CD4-positive, alpha-beta T cell treated with Interleukin-1 beta for 1 hour (primary cell): ENCODE data around the gene EFS.
A peak's percentile ranks its signal among the peaks of the same experiment; 100 is the strongest.
"Not testable (repeated sequence)": the region's sequence is repeated elsewhere in the genome, so short reads cannot be mapped to it uniquely, and the experiment has no call there.

Experiments
- DNase-seq, 2 donors: peaks; one replicate each; pipeline ENCODE4 v3.0.0-alpha.2; 2020 to 2022

EFS gene

DNA sequence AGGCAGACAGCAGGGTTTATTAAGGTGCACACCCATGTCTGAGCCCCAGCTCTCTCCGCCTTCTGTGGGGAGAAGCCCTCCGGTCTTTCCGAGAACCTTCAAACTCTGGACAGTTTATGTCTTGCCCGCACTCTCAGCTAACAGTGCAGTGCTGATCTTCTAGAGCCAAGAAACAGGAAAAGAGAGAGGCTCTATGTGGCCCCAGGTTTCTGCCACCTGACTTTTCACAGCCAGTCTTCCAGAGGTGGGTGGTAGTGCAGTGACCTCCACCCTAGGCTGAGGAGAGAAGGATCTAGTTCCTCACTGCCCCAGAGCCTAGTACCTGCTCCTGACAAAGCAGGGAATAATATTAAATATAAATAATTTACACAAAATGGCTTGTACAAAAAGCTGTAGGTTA, 8.3 kb downstream of the EFS start:
- no peak for DNase-seq

DNA sequence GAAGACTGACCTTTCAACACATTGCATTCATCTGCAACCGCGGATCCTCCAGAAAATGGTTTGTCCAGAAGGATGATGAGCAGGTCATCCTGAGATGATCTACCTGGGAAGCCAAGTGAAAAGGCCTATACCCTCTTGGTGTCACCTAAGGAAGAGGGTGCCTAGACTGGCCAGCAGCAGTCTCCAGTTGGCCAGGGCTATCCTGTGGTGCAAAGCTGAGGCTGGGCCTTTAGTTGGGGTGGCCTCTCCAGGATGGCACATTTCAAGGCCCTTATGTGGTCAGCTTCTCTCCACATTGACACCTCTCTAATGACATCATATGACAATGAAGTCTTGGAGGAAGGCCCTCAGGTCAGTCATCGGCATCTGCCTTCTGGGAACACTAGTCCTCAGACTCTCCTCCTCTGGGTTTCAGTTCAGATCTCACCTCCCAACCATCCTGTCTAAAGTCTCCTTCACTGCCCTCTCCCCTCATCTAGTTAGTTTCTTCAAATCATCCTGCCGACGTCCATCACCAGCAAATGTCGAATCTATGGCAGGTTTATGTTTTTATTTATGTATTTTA, 9.0 kb downstream of the EFS start:
- no peak for DNase-seq

DNA sequence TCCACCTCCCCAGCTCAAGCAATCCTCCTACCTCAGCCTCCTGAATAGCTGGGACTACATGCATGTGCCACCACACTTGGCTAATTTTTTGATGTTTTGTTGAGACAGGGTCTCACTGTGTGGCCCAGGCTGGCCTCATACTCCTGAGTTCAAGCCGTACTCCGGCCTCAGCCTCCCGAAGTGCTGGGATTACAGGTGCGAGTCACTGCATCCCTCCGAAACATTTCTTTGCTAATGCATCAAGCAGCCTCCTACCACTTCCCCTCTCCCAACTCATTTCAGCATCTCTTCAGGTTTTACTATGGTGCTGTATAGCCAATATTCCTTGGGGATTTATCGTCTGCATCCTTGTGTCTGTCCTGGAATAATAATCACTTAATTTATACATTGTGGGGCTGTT, 10.0 kb downstream of the EFS start:
- no peak for DNase-seq

DNA sequence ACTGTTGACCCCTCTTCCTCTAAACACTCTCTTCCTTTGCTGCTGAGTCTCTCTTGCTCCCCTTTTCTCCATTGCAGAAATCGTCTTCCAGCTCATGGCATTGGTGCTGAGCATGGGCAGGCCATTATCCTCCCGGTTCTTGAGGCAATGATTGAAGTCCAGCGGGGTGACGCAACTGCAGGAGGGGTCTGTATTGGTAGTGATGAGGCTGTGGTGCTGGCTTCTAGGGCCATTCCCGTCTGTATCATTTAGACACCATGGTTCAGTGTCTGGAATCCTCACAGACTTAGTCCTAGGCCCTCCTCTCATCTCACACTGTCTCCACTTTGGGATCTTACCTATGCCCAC, 11.6 kb downstream of the EFS start:
- DNase-seq = no peak

DNA sequence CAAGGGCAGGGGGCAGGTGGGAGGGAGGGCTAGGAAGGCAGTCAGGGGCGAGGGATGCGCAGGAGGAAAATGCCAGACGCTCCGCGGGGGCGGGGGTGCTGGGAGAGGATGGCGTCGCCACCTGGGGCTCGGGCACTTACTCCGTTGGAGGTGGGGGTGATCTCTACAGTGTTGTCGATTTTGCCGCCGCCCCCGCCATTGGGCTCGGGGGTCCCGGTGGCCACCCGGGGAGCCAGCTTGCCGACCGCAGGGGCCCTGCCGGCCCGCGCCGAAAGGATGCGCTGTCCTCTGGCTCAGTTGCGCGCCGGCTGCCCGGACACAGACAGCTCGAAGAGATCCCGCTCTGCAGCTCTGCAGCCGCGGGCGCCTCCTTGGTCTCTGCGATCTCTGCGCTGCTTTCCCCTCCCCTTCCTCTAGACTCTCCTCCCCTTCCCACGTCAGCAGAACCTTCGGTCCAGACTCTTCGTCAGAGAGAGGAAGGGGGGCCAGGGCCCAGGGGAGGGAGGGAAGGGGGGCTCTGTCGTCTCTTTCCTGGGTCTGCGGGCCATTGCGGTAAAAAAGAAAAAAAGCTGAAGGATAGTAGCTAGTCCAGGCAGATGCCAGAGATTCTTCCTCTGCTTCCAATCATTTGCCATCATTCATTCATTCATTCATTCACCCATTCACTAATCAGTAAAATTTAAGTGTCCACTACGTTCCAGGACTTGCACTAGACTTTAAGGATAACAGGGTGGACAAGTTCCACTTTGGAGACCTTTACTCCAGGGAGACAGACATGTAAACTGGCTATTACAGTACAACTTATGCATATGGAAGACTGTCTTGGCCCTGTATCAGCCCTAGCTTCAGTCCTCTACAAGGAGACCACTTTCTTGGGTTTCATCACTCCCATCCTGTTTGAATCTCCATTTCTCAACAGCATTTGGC, 12.2 kb downstream of the EFS start, which contains the start of gene SLC22A17:
Gene SLC22A17 (minus strand): TSS at position 382 of the 927 bp plus-strand sequence.
- DNase-seq = peak; percentile 59 to 76

GRCh38 chr14:23351681-23352505, 13.1 kb downstream of the EFS start:
- DNase-seq = no peak

DNA sequence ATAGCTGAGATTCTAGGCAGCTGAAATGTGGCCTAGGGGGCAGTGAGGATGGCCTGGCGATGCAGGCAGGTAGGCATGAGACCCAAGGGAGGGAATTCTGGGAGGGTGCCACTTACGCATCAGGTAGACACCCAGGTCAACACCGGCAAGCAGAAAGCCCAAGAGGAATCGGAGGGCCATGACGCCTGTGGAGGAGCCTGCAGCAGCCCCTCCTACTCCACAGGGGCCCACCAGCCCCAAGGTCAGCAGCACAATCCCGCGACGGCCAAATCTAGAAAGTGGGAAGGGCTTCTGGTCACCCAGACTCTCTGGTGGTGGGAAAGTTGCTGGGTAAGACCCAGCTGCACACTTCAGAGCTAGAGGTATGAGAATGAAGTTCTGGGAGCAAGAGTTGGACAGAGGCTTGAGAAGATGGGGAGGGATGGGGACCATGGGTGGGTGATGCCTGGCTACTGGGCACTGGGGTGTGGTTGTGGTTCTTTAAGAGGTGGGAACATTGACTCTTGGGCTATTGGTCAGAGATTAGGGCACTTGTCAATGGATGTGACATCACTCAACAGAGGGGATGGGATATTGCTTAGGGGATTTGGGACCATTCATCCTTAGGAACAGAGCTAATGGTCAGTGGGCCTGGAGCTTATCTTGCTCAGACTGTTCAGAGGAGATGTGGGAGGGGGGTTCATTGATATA, 15.7 kb downstream of the EFS start:
- no peak for DNase-seq

- no peak for DNase-seq
These were observed 16.7 kb downstream of the EFS start for GRCh38 chr14:23348297-23348655.

- no peak for DNase-seq
These were observed 17.3 kb downstream of the EFS start for GRCh38 chr14:23347406-23348296.

DNA sequence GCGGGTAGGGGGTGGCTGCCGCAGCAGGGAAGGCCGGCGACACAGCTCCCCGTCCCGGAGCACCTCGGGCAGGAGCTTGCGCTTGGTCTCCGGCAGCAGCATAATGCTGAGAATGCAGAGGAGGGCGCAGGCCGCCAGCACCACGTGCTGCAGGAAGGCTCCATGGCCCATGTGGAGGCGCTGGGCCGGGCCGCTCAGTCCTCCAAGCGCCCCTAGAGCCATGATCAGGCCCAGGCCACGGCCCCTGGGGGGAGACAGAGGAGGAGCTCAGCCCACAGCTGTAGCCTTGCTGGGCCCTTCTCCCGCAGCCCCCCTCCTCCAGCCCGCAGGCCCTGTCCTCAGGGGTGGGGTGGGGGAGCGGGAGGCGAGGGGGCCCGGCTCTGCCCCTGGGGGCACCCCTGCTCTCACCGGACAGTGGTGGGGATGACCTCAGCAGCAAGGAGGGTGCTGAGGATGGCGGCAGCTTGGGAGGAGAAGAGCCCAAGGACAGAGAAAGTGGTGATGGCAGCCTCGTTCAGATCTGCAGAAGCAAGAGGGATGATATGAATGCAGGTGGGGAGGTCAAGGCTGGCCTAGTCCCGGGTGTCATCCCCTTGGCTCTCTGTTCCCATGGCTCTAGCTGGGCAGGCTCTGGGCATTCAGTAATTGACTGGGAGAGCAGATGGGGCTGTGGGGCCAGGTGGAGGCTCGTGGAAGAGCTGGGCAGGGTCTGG, 18.1 kb downstream of the EFS start:
- DNase-seq = no peak

DNA sequence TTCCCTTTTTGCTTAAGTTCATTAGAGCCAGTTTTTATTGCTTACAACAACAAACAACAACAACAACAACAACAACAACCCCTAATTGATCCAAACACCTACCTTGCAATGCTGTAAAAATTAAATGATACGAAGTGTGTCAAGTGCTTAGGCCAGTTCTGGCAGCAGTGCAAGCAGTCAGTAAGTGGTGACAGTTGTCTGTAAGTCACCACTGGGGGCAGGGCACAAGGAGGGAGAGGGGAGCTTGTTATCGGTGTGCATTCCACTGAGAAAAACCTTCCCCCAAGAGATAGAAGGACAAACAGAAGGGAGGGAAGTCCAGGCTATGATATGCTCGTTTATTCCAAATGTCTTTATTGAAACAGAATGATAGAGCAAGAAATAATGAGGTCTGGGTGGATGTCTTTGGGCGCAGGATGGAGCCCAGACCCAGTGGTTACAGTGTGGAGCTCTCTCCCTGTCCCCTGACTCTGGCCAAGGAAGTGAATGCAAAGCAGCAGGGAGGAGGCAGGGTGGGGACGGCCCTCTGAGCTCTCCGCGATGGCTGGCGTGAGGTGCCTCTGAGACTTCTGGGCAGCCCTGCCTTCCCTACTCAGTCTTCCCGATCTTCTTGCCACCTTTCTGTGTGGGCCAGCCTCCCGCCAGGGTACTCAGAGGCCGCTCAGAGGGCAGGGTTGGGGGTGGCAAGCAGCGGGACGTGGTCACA, 18.8 kb downstream of the EFS start:
- no peak for DNase-seq

- no peak for DNase-seq
These were observed 20.5 kb downstream of the EFS start for GRCh38 chr14:23344481-23344880.

DNA sequence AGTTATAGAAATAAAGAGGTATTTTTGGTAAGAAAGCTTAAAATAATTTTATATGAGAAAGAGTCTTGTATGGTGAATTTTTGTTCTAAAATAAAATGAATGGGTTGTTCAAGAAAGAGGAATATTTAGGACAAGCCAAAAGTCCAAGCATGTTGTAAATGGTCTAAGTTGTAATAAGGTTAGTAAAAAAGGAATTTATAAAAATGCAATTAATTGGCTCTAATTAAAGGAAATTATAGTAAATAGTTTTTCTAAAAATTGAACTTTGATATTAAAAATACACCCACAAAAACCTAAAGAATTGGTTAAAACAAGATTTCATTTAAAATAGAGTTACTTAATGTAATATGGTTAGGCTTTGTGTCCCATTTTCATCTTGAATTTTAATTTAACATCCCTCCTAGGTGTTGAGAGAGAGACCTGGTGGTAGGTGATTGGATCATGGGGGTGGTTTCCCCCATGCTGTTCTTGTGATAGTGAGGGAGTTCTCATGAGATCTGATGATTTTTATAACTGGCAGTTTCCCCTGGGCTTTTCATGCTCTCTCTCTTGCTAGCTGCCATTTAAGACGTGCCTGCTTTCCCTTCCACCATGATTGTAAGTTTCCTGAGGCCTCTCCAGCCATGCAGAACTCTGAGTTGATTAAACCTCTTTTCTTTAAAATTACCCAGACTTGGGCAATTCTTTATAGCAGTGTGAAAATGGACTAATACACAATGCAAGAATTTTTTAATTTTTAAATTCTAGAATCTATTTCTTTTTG, 25.3 kb downstream of the EFS start:
- DNase-seq = no peak

DNA sequence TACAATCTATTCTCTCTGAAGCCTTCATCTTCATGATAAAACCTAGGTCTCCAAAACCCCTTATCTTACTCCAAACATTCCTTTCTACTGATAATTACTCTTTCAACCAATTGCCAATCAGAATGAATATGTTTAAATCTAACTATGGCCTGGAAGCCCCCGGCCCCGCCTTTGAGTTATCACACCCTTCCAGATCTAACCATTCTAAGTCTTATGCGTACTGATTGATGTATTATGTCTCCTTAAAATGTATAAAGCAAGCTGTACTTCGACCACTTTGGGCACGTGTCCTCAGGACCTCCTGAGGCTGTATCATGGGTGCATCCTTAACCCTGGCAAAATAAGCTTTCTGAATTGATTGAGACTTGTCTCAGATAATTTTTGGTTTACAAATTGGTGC, 29.3 kb downstream of the EFS start:
- no peak for DNase-seq

DNA sequence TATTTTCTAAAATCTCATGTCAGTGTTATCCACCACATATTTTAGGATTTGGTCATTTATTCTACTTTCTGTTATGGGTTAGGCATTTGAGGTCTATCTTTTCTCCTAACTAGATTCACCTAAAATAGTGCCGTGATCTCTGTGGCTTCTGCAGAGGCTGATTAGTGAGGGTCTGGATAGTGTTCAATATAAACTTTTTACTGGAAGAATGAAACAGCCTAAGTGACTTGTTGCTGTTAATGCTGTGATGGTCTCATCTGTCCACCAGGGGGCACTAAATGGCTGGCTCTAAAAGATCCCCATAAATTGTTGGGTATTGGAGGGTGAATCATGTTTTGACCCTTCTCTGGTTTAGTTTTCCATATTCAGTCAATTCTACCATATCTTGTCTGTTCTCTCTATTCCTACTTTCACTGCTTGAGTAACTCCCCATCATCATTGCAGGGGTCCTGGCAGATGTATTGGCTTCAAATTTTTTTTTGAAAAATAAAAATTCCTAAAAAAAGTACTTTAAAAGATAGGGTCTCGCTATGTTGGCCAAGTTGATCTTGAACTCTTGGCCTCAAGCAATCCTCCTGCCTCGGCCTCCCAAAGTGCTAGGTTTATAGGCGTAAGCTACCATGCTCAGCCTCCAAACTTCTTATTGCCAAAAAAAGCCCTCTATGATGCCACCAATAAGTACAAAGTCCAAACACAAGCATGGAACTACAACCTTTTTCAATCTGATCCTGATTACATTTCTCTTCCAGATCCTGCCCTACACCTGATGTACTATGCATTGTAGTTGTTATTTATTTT, 36.8 kb downstream of the EFS start:
- DNase-seq = peak; percentile 64 to 76

GRCh38 chr14:23326491-23327332, 38.3 kb downstream of the EFS start:
- no peak for DNase-seq

DNA sequence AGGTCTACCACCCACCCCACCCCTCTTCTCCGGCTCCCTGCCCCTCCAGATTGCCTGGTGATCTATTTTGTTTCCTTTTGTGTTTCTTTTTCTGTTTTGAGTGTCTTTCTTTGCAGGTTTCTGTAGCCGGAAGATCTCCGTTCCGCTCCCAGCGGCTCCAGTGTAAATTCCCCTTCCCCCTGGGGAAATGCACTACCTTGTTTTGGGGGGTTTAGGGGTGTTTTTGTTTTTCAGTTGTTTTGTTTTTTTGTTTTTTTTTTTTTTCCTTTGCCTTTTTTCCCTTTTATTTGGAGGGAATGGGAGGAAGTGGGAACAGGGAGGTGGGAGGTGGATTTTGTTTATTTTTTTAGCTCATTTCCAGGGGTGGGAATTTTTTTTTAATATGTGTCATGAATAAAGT, 39.2 kb downstream of the EFS start:
- DNase-seq = not testable (repeated sequence)

DNA sequence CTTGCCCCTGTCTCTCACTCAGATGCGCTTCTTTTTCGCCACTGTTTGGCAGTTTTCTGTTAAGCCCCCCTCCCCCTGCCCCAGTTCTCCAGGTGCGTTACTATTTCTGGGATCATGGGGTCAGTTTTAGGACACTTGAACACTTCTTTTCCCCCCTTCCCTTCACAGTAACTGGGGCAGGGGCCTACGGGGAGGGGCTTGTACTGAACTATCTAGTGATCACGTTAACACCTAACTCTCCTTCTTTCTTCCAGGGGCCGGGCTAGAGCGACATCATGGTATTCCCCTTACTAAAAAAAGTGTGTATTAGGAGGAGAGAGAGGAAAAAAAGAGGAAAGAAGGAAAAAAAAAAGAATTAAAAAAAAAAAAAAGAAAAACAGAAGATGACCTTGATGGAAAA, 40.0 kb downstream of the EFS start:
- no peak for DNase-seq
